ENCODE data around the gene APOBEC3F. TPM values are rescaled to one million over a fixed set of nuclear protein-coding genes. Genes with fewer than 3 reads are reported as not detected.
"Not testable (repeated sequence)": the region's sequence is repeated elsewhere in the genome, so short reads cannot be mapped to it uniquely, and the experiment has no call there.

The APOBEC3F gene
- 4.6 TPM for polyA plus RNA-seq (2012; ENCODE audit: insufficient read depth, insufficient read length, low read depth)

DNA sequence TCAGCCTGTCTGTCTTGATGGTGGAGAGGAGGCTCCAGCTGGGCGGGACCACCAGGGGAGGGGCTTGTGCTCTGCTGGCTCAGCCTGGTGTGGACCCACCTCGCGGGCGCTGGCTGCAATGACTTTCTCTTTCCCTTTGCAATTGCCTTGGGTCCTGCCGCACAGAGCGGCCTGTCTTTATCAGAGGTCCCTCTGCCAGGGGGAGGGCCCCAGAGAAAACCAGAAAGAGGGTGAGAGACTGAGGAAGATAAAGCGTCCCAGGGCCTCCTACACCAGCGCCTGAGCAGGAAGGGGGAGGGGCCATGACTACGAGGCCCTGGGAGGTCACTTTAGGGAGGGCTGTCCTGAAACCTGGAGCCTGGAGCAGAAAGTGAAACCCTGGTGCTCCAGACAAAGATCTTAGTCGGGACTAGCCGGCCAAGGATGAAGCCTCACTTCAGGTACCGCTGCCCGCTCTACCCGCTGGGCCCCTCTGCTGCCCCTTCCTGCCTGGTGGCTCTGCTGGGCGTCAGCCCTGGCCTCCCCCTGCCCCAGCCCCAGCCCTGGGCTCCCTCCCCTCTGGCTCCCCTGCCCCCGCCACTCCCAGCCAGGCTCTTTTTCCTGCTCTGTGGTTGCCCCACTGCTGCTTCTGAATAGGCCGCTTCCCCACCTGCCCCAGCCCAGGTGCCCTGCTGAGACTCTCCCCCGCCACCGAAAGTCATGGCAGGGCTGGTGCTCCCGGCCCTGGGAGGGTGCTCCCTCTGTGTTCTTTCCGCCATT lies at the start of gene APOBEC3F:
Gene APOBEC3F, plus strand, starts transcription at position 327 of the 759 bp plus-strand sequence. Its CDS starts 97 bp downstream, at position 424.
- H3K4me1 ChIP-seq, H3K36me3 ChIP-seq, H3K9me3 ChIP-seq, H3K27me3 ChIP-seq: not testable (repeated sequence)
- peak within 1 kb of the TSS; percentile 67 for H3K4me3 ChIP-seq (ENCODE audit: low read depth, low read length)
- peak; percentile 79 for DNase-seq
- TF ChIP-seq, protein P1, sequence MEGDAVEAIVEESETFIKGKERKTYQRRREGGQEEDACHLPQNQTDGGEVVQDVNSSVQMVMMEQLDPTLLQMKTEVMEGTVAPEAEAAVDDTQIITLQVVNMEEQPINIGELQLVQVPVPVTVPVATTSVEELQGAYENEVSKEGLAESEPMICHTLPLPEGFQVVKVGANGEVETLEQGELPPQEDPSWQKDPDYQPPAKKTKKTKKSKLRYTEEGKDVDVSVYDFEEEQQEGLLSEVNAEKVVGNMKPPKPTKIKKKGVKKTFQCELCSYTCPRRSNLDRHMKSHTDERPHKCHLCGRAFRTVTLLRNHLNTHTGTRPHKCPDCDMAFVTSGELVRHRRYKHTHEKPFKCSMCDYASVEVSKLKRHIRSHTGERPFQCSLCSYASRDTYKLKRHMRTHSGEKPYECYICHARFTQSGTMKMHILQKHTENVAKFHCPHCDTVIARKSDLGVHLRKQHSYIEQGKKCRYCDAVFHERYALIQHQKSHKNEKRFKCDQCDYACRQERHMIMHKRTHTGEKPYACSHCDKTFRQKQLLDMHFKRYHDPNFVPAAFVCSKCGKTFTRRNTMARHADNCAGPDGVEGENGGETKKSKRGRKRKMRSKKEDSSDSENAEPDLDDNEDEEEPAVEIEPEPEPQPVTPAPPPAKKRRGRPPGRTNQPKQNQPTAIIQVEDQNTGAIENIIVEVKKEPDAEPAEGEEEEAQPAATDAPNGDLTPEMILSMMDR (IDR thresholded peaks at IDR 0.05; ENCODE audit: low read depth, low read length), result peak; percentile 10; the same call in 1 of the 2 replicates

DNA sequence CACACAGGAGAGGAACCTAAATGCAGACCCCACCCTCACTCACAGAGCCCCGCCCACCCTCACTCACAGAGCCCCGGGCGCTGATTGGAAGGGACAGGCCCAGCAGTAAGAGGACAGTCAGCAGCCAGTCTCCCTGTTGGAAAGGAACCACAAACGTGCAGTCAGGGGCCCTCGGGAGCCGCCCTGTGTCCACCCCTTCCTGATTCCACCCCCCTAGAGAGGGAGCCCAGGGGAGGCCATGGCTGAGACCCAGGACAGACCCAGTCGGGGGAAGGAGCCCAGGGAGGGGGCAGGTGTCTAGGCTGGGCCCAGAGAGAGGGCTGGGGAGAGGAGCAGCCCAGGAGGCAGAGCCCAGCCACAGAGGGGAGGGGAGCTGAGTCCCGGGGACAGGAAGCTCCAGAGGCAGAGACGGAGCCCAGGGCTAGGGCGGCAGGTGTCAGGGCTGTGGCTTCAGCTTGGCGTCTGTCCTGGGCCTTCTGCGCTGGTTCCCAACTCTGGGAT lies 47.7 kb upstream of the APOBEC3F start:
- peak; percentile 90 for DNase-seq

DNA sequence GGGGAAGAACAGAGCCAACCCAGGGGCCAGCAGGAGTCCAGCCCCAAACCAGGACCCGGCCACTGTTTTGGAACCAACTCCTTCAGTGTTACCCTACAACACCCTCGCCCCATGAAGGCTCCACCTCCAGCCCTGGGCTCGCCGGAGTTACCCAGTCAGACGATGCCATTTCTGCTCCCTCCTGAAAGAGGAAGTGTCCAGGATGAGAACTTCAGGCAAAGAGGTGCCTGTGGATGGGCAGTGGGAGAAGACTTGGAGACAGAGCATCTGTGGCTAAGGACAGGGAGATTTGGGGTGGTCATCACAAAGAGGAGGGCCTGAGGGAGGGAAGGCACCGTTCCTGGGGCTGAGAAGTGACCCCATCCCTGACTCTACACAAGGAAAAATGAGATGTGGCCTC lies 44.6 kb upstream of the APOBEC3F start:
- Histone ChIP-seq H3K27me3 (no peaks in the 10 kb centered on the region), H3K4me1 (peaks cover 14% of the 10 kb centered on the region; the same call in 1 of the 2 replicates), H3K9me3 (no peaks in the 10 kb centered on the region), H3K36me3 (no peaks in the 10 kb centered on the region), H3K4me3 (ENCODE audit: low read depth, low read length) (no peak overlapping the region)
- DNase-seq, result no peak
- TF ChIP-seq, protein P1 (IDR thresholded peaks at IDR 0.05; ENCODE audit: low read depth, low read length), result no peak

More for the DNA sequence above, 47.7 kb upstream of the APOBEC3F start:
- not testable (repeated sequence) for H3K4me1 ChIP-seq; H3K27me3 ChIP-seq; H3K36me3 ChIP-seq; H3K9me3 ChIP-seq; H3K4me3 ChIP-seq (ENCODE audit: low read depth, low read length)

DNA sequence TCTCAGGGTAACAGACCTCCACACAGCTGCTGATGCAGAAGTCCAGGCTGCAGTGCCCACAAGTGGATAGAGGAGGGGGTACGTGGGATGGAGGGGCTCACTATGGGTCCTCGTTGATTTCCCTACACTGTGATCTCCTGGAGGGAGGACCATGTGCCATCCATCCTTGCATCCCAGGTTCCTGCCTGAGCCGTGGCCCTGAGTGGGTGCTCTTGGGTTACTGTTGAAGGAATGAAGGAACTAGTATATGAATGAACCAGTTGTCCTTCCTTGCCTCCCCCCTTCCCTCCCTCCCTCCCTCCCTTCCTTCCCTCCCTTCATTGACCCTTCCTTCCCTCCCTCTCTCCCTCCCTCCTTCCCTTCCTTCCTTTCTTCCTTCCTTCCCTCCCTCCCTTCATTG lies 43.1 kb upstream of the APOBEC3F start:
- Histone ChIP-seq H3K27me3 (no peaks in the 10 kb centered on the region), H3K4me1 (peaks cover 12% of the 10 kb centered on the region; the same call in 1 of the 2 replicates), H3K9me3 (no peaks in the 10 kb centered on the region), H3K4me3 (ENCODE audit: low read depth, low read length) (no peak overlapping the region), H3K36me3 (no peaks in the 10 kb centered on the region)
- no peak for DNase-seq
- TF ChIP-seq, protein P1 (IDR thresholded peaks at IDR 0.05; ENCODE audit: low read depth, low read length), result no peak

DNA sequence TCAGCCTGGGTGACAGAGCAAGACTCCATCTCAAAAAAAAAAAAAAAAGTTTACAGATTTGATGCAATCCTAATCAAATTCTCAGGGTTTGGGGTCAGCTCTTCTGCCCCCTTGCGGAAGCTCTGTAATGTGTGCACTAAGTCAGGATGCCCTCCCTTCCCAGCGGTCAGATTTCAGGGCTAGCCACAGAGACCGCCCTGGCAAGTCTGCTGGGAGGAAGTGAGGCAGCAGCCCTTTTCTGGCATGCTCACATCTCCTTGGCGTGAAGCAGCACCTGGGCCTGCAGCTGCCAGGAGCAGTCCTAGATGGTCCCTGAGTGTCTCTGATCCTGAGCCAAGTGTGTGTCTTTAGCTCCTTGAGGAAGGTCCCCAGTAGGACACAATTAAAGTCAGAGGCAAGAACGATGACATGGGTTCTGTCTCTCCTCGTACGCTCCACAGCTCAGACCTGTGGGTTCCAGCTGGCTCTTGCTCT lies 37.5 kb upstream of the APOBEC3F start:
- Histone ChIP-seq H3K36me3 (no peaks in the 10 kb centered on the region), H3K27me3 (no peaks in the 10 kb centered on the region), H3K9me3 (no peaks in the 10 kb centered on the region), H3K4me3 (ENCODE audit: low read depth, low read length) (no peak overlapping the region), H3K4me1 (peaks cover 8% of the 10 kb centered on the region)
- TF ChIP-seq, protein P1 (IDR thresholded peaks at IDR 0.05; ENCODE audit: low read depth, low read length), result peak; percentile 84
- peak; percentile 75 for DNase-seq

DNA sequence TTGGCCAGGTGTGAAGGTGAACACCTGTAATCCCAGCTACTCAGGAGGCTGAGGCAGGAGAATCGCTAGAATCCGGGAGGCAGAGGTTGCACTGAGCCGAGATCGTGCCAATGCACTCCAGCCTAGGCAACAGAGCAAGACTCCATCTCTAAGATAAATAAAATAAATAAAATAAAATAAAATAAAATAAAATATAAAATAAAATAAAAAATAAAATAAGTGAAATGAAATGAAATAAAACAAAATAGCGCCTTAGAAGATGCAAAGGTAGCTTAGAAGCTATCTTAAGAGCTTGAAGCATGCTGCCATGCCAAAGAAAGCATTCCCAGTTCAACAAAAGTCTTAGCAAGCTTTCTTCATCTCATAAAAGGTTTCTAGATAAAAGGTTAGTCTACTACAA lies 33.5 kb upstream of the APOBEC3F start:
- no peak for DNase-seq
- TF ChIP-seq, protein P1 (IDR thresholded peaks at IDR 0.05; ENCODE audit: low read depth, low read length), result no peak
- no peaks in the 10 kb centered on the region for H3K36me3 ChIP-seq
- no peaks in the 10 kb centered on the region for H3K9me3 ChIP-seq
- peaks cover 5% of the 10 kb centered on the region for H3K4me1 ChIP-seq
- no peaks in the 10 kb centered on the region for H3K27me3 ChIP-seq
- H3K4me3 ChIP-seq (ENCODE audit: low read depth, low read length), result no peak overlapping the region

DNA sequence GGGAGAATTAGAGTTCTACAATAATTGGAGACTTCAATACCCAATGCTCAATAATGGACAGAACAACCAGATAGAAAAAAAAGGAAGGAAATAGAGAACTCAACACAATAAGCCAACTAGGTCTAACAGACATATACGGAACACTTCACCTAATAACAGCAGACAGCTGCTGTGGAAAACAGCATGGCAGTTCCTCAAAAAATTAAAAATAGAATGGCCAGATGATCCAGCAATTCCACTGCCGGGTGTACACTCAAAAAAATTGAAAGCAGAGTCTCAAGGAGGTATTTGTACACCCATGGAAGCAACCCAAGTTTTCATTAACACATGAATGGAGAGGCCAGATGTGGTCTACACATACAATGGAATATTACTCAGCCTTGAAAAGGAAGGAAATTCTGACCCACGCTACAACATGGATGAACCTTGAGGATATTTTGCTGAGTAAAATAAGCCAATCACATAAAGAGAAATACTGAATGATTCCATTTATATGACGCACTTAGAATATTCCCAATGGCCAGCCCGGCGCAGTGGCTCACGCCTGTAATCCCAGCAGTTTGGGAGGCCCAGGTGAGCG lies 32.3 kb upstream of the APOBEC3F start:
- not testable (repeated sequence) for H3K4me3 ChIP-seq (ENCODE audit: low read depth, low read length); H3K27me3 ChIP-seq; H3K36me3 ChIP-seq; H3K4me1 ChIP-seq; H3K9me3 ChIP-seq; DNase-seq
